ENCODE data around the gene SAP30BP.

Gene SAP30BP

DNA sequence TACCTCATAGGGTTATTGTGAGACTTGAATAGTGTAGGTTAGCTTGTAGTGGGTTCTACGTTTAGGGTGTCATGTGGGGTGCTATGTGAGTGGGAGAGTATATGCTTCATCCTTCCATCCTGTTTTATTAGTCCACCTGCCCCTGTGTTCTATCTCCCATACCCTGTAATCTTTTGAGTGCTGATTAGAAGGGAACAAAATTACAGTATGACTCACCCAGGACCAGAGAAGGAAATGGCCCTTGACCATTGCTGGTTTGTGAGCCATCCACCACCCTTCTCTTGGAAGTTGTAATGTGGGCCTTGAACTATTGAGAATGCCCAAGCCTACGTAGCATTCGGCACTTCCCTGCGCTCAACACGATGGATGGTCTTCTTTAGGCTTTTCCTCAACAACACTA lies 17.1 kb downstream of the SAP30BP start:
- Histone ChIP-seq H3K4me3 (ENCODE audit: low read depth, low read length) (no peak overlapping the region), H3K4me1 (ENCODE audit: control insufficient read depth, insufficient read depth, low read length) (peaks cover 4% of the 10 kb centered on the region; the same call in 1 of the 2 replicates), H3K27ac (ENCODE audit: extremely low read depth, low read depth, low read length) (no peak overlapping the region), H3K36me3 (ENCODE audit: control insufficient read depth in 2 of 2, insufficient read depth in 1 of 2, low read length in 2 of 2) (peaks cover 21 to 56% of the 10 kb centered on the region in 2 experiments; a peak in 2 of 3 replicates), H3K9me3 (ENCODE audit: control insufficient read depth, insufficient read depth, low read depth, low read length) (no peaks in the 10 kb centered on the region)
- POLR2A ChIA-PET = interaction anchor here (0.6 to 0.8 kb wide), 3 partner anchors 64 to 171 kb away, joined by 4 to 9 read pairs (median 5); partner anchors contain the start of gene WBP2
- TF ChIP-seq ZNF48 (tag by site-specific recombination; IDR thresholded peaks at IDR 0.05) (no peak), SETDB1 (IDR thresholded peaks at IDR 0.05; ENCODE audit: insufficient read length, low read length) (no peak), ZNF366 (tag by site-specific recombination; conservative IDR thresholded peaks at IDR 0.05) (0 out of 2 replicates have a peak, but pooled peaks have one; percentile 24), SP7 (tag by site-specific recombination; IDR thresholded peaks at IDR 0.05) (peak; percentile 89)
- CTCF ChIA-PET = interaction anchor here (0.6 to 16.4 kb wide), 7 partner anchors 9 to 253 kb away, joined by 3 to 308 read pairs (median 5); partner anchors contain the start of gene SMIM5

DNA sequence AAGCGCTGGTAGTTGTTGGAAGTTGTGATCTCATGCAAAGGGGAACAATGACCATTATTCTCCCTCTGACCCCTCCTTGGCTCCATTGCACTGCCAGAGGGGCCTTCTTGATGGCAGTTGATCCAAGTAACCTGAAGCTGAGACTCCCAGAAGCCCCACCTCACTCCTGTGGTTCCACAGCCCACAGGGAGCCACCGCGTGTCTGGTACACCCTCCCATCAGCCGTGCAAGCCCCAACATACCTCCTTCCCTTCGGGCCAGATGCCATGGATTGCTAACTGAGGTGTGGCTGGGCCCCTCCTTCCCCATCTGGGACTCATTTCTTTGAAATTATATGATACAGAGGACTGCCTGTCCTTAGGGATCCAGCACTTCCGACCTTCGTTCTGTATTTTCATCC lies 17.8 kb downstream of the SAP30BP start:
- TF ChIP-seq, protein P1, sequence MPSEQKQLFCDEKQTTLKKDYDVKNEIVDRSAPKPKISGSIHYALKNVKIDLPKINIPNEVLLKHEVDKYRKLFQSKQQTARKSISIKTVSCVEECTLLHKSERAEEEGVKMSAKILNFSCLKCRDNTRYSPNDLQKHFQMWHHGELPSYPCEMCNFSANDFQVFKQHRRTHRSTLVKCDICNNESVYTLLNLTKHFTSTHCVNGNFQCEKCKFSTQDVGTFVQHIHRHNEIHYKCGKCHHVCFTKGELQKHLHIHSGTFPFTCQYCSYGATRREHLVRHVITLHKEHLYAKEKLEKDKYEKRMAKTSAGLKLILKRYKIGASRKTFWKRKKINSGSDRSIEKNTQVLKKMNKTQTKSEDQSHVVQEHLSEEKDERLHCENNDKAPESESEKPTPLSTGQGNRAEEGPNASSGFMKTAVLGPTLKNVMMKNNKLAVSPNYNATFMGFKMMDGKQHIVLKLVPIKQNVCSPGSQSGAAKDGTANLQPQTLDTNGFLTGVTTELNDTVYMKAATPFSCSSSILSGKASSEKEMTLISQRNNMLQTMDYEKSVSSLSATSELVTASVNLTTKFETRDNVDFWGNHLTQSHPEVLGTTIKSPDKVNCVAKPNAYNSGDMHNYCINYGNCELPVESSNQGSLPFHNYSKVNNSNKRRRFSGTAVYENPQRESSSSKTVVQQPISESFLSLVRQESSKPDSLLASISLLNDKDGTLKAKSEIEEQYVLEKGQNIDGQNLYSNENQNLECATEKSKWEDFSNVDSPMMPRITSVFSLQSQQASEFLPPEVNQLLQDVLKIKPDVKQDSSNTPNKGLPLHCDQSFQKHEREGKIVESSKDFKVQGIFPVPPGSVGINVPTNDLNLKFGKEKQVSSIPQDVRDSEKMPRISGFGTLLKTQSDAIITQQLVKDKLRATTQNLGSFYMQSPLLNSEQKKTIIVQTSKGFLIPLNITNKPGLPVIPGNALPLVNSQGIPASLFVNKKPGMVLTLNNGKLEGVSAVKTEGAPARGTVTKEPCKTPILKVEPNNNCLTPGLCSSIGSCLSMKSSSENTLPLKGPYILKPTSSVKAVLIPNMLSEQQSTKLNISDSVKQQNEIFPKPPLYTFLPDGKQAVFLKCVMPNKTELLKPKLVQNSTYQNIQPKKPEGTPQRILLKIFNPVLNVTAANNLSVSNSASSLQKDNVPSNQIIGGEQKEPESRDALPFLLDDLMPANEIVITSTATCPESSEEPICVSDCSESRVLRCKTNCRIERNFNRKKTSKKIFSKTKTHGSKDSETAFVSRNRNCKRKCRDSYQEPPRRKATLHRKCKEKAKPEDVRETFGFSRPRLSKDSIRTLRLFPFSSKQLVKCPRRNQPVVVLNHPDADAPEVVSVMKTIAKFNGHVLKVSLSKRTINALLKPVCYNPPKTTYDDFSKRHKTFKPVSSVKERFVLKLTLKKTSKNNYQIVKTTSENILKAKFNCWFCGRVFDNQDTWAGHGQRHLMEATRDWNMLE (tag by site-specific recombination; conservative IDR thresholded peaks at IDR 0.05; ENCODE audit: low read depth) = no peak
- no peak for TF ChIP-seq ZNF223 (tag by site-specific recombination; IDR thresholded peaks at IDR 0.05)
- TF ChIP-seq YY1 (tag by site-specific recombination; IDR thresholded peaks at IDR 0.05) = no peak
- TF ChIP-seq ZNF48 (tag by site-specific recombination; IDR thresholded peaks at IDR 0.05) = no peak
- TF ChIP-seq, protein P2, sequence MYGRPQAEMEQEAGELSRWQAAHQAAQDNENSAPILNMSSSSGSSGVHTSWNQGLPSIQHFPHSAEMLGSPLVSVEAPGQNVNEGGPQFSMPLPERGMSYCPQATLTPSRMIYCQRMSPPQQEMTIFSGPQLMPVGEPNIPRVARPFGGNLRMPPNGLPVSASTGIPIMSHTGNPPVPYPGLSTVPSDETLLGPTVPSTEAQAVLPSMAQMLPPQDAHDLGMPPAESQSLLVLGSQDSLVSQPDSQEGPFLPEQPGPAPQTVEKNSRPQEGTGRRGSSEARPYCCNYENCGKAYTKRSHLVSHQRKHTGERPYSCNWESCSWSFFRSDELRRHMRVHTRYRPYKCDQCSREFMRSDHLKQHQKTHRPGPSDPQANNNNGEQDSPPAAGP (tag by site-specific recombination; IDR thresholded peaks at IDR 0.05) = peak; percentile 41; the same call in 1 of the 2 replicates
- TF ChIP-seq, protein P3, sequence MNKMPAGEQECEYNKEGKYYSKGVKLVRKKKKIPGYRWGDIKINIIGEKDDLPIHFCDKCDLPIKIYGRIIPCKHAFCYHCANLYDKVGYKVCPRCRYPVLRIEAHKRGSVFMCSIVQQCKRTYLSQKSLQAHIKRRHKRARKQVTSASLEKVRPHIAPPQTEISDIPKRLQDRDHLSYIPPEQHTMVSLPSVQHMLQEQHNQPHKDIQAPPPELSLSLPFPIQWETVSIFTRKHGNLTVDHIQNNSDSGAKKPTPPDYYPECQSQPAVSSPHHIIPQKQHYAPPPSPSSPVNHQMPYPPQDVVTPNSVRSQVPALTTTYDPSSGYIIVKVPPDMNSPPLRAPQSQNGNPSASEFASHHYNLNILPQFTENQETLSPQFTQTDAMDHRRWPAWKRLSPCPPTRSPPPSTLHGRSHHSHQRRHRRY (tag by site-specific recombination; IDR thresholded peaks at IDR 0.05) = no peak
- TF ChIP-seq ZNF354C (tag by site-specific recombination; IDR thresholded peaks at IDR 0.05; ENCODE audit: borderline replicate concordance, low read depth) = no peak
- TF ChIP-seq ZNF391 (tag by site-specific recombination; IDR thresholded peaks at IDR 0.05; ENCODE audit: borderline replicate concordance, low read depth) = no peak
- peak; percentile 70 for TF ChIP-seq KLF1 (tag by site-specific recombination; IDR thresholded peaks at IDR 0.05)
- TF ChIP-seq ZNF416 (tag by site-specific recombination; IDR thresholded peaks at IDR 0.05) = no peak
- no peak for TF ChIP-seq ZNF423 (tag by site-specific recombination; IDR thresholded peaks at IDR 0.05)
- no peak for TF ChIP-seq GLI2 (tag by site-specific recombination; IDR thresholded peaks at IDR 0.05; ENCODE audit: borderline replicate concordance, low read depth)
- no peak overlapping the region for H3K27ac ChIP-seq (ENCODE audit: extremely low read depth, low read depth, low read length)
- H3K4me3 ChIP-seq (ENCODE audit: low read depth, low read length) = no peak overlapping the region
- H3K9me3 ChIP-seq (ENCODE audit: control insufficient read depth, insufficient read depth, low read depth, low read length) = no peaks in the 10 kb centered on the region
- peaks cover 4% of the 10 kb centered on the region; the same call in 1 of the 2 replicates for H3K4me1 ChIP-seq (ENCODE audit: control insufficient read depth, insufficient read depth, low read length)
- ChIA-PET CTCF (interaction anchor here (0.5 to 16.4 kb wide), 4 partner anchors 9 to 497 kb away, joined by 3 to 308 read pairs (median 12); partner anchors contain the start of gene SMIM5), POLR2A (interaction anchor here (0.6 kb wide), 1 partner anchor 170 kb away, joined by 5 read pairs; the partner anchor contains the start of gene WBP2)
- peaks cover 21 to 55% of the 10 kb centered on the region in 2 experiments; a peak in 2 of 3 replicates for H3K36me3 ChIP-seq (ENCODE audit: control insufficient read depth in 2 of 2, insufficient read depth in 1 of 2, low read length in 2 of 2)

All from HEK293 (cell line).